Measurements from ENCODE around the gene ACE2.

DNA sequence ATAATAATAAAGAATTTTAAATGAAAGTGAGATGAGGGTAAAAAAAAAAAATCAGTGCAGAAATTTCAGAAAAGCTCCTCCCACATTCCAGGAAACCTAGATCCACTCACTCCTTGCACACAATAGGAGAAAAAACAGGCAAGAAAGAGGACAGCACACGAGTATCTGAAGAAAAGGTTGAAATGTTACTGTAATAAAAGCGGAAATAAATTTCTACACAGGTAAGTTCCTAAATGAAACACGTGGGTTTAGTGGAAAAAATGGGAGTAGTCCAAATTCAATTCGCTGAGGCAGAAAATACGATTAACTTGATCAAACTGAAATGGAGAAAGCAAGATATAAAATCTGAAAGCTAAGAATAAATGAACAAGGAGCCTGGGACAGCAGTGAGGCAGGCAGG, 2.0 kb upstream of the ACE2 start:
- TF ChIP-seq RXRA (IDR thresholded peaks at IDR 0.05; ENCODE audit: borderline replicate concordance, low read depth) (no peak), YY1 (IDR thresholded peaks at IDR 0.05; ENCODE audit: low read depth) (no peak), ELF1 (IDR thresholded peaks at IDR 0.05) (no peak), USF2 (IDR thresholded peaks at IDR 0.05; ENCODE audit: borderline replicate concordance, low read depth, low read length) (no peak), POLR2AphosphoS5 (IDR thresholded peaks at IDR 0.05; ENCODE audit: low read depth, low read length) (no peak)
- TF ChIP-seq, protein P1, sequence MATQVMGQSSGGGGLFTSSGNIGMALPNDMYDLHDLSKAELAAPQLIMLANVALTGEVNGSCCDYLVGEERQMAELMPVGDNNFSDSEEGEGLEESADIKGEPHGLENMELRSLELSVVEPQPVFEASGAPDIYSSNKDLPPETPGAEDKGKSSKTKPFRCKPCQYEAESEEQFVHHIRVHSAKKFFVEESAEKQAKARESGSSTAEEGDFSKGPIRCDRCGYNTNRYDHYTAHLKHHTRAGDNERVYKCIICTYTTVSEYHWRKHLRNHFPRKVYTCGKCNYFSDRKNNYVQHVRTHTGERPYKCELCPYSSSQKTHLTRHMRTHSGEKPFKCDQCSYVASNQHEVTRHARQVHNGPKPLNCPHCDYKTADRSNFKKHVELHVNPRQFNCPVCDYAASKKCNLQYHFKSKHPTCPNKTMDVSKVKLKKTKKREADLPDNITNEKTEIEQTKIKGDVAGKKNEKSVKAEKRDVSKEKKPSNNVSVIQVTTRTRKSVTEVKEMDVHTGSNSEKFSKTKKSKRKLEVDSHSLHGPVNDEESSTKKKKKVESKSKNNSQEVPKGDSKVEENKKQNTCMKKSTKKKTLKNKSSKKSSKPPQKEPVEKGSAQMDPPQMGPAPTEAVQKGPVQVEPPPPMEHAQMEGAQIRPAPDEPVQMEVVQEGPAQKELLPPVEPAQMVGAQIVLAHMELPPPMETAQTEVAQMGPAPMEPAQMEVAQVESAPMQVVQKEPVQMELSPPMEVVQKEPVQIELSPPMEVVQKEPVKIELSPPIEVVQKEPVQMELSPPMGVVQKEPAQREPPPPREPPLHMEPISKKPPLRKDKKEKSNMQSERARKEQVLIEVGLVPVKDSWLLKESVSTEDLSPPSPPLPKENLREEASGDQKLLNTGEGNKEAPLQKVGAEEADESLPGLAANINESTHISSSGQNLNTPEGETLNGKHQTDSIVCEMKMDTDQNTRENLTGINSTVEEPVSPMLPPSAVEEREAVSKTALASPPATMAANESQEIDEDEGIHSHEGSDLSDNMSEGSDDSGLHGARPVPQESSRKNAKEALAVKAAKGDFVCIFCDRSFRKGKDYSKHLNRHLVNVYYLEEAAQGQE (IDR thresholded peaks at IDR 0.05; ENCODE audit: low read depth, low read length) = no peak
- TF ChIP-seq, protein P2, sequence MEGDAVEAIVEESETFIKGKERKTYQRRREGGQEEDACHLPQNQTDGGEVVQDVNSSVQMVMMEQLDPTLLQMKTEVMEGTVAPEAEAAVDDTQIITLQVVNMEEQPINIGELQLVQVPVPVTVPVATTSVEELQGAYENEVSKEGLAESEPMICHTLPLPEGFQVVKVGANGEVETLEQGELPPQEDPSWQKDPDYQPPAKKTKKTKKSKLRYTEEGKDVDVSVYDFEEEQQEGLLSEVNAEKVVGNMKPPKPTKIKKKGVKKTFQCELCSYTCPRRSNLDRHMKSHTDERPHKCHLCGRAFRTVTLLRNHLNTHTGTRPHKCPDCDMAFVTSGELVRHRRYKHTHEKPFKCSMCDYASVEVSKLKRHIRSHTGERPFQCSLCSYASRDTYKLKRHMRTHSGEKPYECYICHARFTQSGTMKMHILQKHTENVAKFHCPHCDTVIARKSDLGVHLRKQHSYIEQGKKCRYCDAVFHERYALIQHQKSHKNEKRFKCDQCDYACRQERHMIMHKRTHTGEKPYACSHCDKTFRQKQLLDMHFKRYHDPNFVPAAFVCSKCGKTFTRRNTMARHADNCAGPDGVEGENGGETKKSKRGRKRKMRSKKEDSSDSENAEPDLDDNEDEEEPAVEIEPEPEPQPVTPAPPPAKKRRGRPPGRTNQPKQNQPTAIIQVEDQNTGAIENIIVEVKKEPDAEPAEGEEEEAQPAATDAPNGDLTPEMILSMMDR (IDR thresholded peaks at IDR 0.05) = no peak

All from SK-N-SH (cell line).